Right lobe of liver (tissue), 4 donors: ENCODE data around the gene MRPS17.

Experiments used
- POLR2A ChIP-seq: fragments of 450-650 bp; IDR thresholded peaks from one replicate; pipeline ENCODE4 v1.6.1; 2017; ENCODE audit warnings: antibody characterized with exemption, mild to moderate bottlenecking
- TF ChIP-seq, protein P1 (sequence below), 4 donors: fragments of 200-600 bp in 3 of 4; fragments of 450-650 bp in 1 of 4; IDR thresholded peaks; one replicate each; pipeline versions ENCODE4 v1.5.1 to v1.8.0; 2016 to 2022; ENCODE audit warnings: antibody characterized with exemption in 4 of 4, mild to moderate bottlenecking in 2 of 4
- donor health status: DM: no; HTN: no; CAD: no.
- donor health status: DM: no; HTN: no; CAD: no.
- donor health status: DM: no; HTN: yes; CAD: no.

DNA sequence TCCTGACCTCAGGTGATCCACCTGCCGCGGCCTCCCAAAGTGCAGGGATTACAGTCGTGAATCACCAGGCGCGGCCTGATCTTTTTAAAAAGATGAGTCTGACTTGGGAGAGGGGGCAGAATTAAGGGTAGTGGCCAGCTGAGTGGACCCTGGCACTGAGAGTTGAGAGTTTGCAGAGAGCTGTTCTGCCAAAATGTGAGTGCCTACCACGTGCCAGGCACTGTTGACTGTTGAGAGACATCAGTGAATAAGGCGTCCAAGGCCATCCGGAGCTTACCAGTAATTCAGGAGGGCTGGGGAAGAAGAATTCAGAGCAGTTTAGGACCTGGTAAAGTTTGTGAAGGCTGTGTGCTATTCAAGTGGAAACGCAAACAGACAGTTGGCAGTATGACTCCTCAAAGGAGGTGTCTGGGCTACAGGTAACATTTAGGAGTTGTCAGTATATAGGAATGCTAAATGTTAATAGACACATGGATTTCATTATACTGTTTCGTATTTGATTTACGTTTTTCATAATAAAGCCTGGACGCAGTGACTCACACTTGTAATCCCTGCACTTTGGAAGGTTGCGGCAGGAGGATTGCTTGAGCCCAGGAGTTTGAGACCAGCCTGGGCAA, 14.2 kb downstream of the MRPS17 start:
- no peak for TF ChIP-seq POLR2A
- TF ChIP-seq, protein P1, sequence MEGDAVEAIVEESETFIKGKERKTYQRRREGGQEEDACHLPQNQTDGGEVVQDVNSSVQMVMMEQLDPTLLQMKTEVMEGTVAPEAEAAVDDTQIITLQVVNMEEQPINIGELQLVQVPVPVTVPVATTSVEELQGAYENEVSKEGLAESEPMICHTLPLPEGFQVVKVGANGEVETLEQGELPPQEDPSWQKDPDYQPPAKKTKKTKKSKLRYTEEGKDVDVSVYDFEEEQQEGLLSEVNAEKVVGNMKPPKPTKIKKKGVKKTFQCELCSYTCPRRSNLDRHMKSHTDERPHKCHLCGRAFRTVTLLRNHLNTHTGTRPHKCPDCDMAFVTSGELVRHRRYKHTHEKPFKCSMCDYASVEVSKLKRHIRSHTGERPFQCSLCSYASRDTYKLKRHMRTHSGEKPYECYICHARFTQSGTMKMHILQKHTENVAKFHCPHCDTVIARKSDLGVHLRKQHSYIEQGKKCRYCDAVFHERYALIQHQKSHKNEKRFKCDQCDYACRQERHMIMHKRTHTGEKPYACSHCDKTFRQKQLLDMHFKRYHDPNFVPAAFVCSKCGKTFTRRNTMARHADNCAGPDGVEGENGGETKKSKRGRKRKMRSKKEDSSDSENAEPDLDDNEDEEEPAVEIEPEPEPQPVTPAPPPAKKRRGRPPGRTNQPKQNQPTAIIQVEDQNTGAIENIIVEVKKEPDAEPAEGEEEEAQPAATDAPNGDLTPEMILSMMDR (IDR thresholded peaks at IDR 0.05), result no peak
